Endothelial cell of umbilical vein (primary cell): Measurements from ENCODE around the gene HDAC10. TPM values are rescaled to one million over a fixed set of nuclear protein-coding genes. Genes with fewer than 3 reads are reported as not detected.
A peak's percentile ranks its signal among the peaks of the same experiment; 100 is the strongest.

Experiments used
- BruUV-seq: library from RNA; stranded (reverse); fragments of 400-500 nt; replicated peaks from 2 replicates; lab custom pipeline; 2021; lab: Mats Ljungman, UMichigan
- CTCF ChIA-PET: fragments of 300-600, 350-600 bp; sonication (Branson Sonifier 250); formaldehyde crosslinking; loops from one replicate; lab custom pipeline; 2021; ENCODE audit warnings: antibody characterized with exemption, inconsistent platforms; lab: Charles Lee
- POLR2A ChIA-PET: fragments of 300-600, 350-600 bp; sonication (Branson Sonifier 250); formaldehyde crosslinking; loops from one replicate; lab custom pipeline; 2021; ENCODE audit warnings: antibody characterized with exemption, inconsistent platforms; lab: Charles Lee
- DNase-seq: peaks from one replicate; pipeline ENCODE4 v3.0.0-alpha.2; 2011; ENCODE audit warnings: low read depth, low spot score
- FAIRE-seq: peaks from 2 replicates; lab custom pipeline; 2011; peaks lifted over from hg19 to GRCh38; lab: Jason Lieb, UNC
- H2AFZ ChIP-seq: 2 replicates; pipeline ENCODE4 v1.6.0; 2012; ENCODE audit warnings: low read depth, low read length, control low read depth, inconsistent platforms
- H3K27ac ChIP-seq: 2 replicates; pipeline ENCODE4 v1.5.1; 2011; ENCODE audit warnings: low read depth, mild to moderate bottlenecking, control low read depth, low read length, moderate library complexity; ENCODE audit not compliant: insufficient read depth
- H3K27me3 ChIP-seq, 2 experiments: 2 replicates each; pipeline versions ENCODE4 v1.6.0 to v1.6.1; 2011; ENCODE audit warnings: low read length in 2 of 2, mixed read lengths in 1 of 2; ENCODE audit not compliant: control insufficient read depth in 2 of 2, insufficient read depth in 2 of 2
- H3K36me3 ChIP-seq, 2 experiments: 2 replicates in 1 of 2; 3 replicates in 1 of 2; pipeline ENCODE4 v1.5.1; 2011; ENCODE audit warnings: low read length in 2 of 2, mild to moderate bottlenecking in 1 of 2, moderate library complexity in 1 of 2; ENCODE audit not compliant: control insufficient read depth in 2 of 2, insufficient read depth in 2 of 2; ENCODE audit errors: extremely low read depth in 1 of 2
- H3K4me1 ChIP-seq: 3 replicates; pipeline ENCODE4 v1.5.1; 2011; ENCODE audit warnings: mild to moderate bottlenecking, low read length; ENCODE audit not compliant: control insufficient read depth, insufficient read depth; ENCODE audit errors: extremely low read depth
- H3K4me2 ChIP-seq: 2 replicates; pipeline ENCODE4 v1.6.1; 2011; ENCODE audit warnings: low read length, control low read depth, mixed read lengths; ENCODE audit not compliant: insufficient read depth
- H3K4me3 ChIP-seq, 3 experiments: fragments of 200-600 bp in 1 of 3; sonication (generic), shearing (Covaris generic) in 1 of 3; replicated peaks in 1 of 3; 2 replicates each; pipeline ENCODE4 v1.5.1; 2011 to 2016; ENCODE audit warnings: control low read depth in 3 of 3, low read length in 3 of 3, mild to moderate bottlenecking in 2 of 3, inconsistent platforms in 1 of 3, low read depth in 1 of 3, moderate library complexity in 1 of 3; ENCODE audit not compliant: insufficient read depth in 1 of 3
- H3K79me2 ChIP-seq: 2 replicates; pipeline ENCODE4 v1.6.0; 2012; ENCODE audit warnings: low read length, inconsistent platforms; ENCODE audit not compliant: control insufficient read depth, insufficient read depth
- H3K9ac ChIP-seq: replicated peaks from 2 replicates; pipeline ENCODE3; 2011; ENCODE audit warnings: low read length, control low read depth; ENCODE audit not compliant: insufficient read depth; ENCODE audit errors: extremely low read depth
- H3K9me1 ChIP-seq: replicated peaks from 3 replicates; pipeline ENCODE4 v1.6.0; 2011; ENCODE audit warnings: mild to moderate bottlenecking, low read length; ENCODE audit not compliant: control insufficient read depth, insufficient read depth; ENCODE audit errors: extremely low read depth
- H3K9me3 ChIP-seq: replicated peaks from 2 replicates; pipeline ENCODE4 v1.5.1; 2012; ENCODE audit warnings: low read length, inconsistent platforms; ENCODE audit not compliant: control insufficient read depth, insufficient read depth
- H4K20me1 ChIP-seq: replicated peaks from 2 replicates; pipeline ENCODE3; 2011; ENCODE audit warnings: mild to moderate bottlenecking, low read length; ENCODE audit not compliant: control insufficient read depth, insufficient read depth; ENCODE audit errors: extremely low read depth
- CTCF ChIP-seq, 2 donors: IDR thresholded peaks; 1 replicate in 1 of 2; 2 replicates in 1 of 2; pipeline ENCODE4 v1.5.1; 2011; ENCODE audit warnings: low read length in 2 of 2, mild to moderate bottlenecking in 2 of 2, moderate library complexity in 2 of 2, control low read depth in 1 of 2, inconsistent platforms in 1 of 2, low read depth in 1 of 2; ENCODE audit not compliant: insufficient read depth in 1 of 2; ENCODE audit errors: extremely low read depth in 1 of 2
- POLR2A ChIP-seq: IDR thresholded peaks from 2 replicates; pipeline ENCODE4 v1.6.1; 2012; ENCODE audit warnings: low read depth, mild to moderate bottlenecking, control low read depth, low read length
- POLR2AphosphoS5 ChIP-seq: IDR thresholded peaks from 2 replicates; pipeline ENCODE4 v1.6.1; 2012; ENCODE audit warnings: low read depth, mild to moderate bottlenecking, control low read depth, low read length, moderate library complexity; ENCODE audit not compliant: insufficient read depth
- dilution Hi-C: fragments of 300-500 bp; cut with MboI; formaldehyde crosslinking; loops from one replicate; pipeline ENCODE4 v1.15.0; 2019; ENCODE audit warnings: low sequenced_read_pairs; ENCODE audit not compliant: extremely low pct_ligation_motif_present
- intact Hi-C: fragments of 100-400 bp; cut with micrococcal nuclease; formaldehyde crosslinking; loops from one replicate; pipeline ENCODE4 v1.10.0; 2022
- polyA plus RNA-seq, 4 experiments: library from polyadenylated mRNA; depleted of rRNA in 3 of 4; stranded (reverse) in 3 of 4; unstranded in 1 of 4; fragments of >200 nt; gene quantifications; 2 replicates each; pipeline versions ENCODE4 v1.2.1 to v1.2.3, GENCODE V29; 2011 to 2012; ENCODE audit warnings: missing spikeins in 1 of 4
- total RNA-seq: library from RNA; stranded (reverse); gene quantifications from 2 replicates; pipeline ENCODE4 v1.2.3, GENCODE V29; 2021

Gene HDAC10
- total and polyA plus RNA-seq, 2 donors (not counting 3 experiments of a cell fraction or from before 2014, with no cell fraction given) = 32.6 to 47.0 TPM

GRCh38 chr22:50294319-50294656 is 43.2 kb upstream of the HDAC10 start:
- Histone ChIP-seq H3K9me3 (no peaks in the 10 kb centered on the region), H3K79me2 (peaks cover 82% of the 10 kb centered on the region), H3K27ac (peak overlapping the region; percentile 92), H3K9ac (peak overlapping the region; percentile 30), H3K4me2 (no peak overlapping the region), H3K4me1 (peaks cover 20% of the 10 kb centered on the region), H4K20me1 (no peaks in the 10 kb centered on the region), H2AFZ (no peak overlapping the region), H3K27me3 (no peaks in the 10 kb centered on the region), H3K36me3 (peaks cover 7 to 25% of the 10 kb centered on the region in 2 experiments), H3K4me3 (no peak overlapping the region), H3K9me1 (no peaks in the 10 kb centered on the region)
- no TSS peak for BruUV-seq
- TF ChIP-seq POLR2A (peak; percentile 5), POLR2AphosphoS5 (peak; percentile 1), CTCF (IDR thresholded peaks at IDR 0.05; ENCODE audit: extremely low read depth in 1 of 2, insufficient read depth in 1 of 2, low read depth in 1 of 2, low read length in 2 of 2) (no peak)
- CTCF ChIA-PET = interaction anchor here (1.0 to 5.8 kb wide), 10 partner anchors 9 to 232 kb away, joined by 3 to 29 read pairs (median 13); partner anchors contain the start of gene DENND6B
- dilution Hi-C loops (no loop called here), intact Hi-C loops (loop anchor here (1.0 to 5.0 kb wide), 2 partner anchors 32 to 48 kb away; partner anchors contain the start of gene PPP6R2)
- POLR2A ChIA-PET = interaction anchor here (0.6 to 2.0 kb wide), 2 partner anchors 12 to 150 kb away, joined by 3 to 9 read pairs; no protein-coding TSS in a partner anchor
- FAIRE-seq (no peak), DNase-seq (no peak)
